ENCODE results near the gene SEMA6A. TPM values are rescaled to one million over a fixed set of nuclear protein-coding genes. Genes with fewer than 3 reads are reported as not detected.

Gene SEMA6A
- total RNA-seq, 1 donor = under 0.01 TPM

GRCh38 chr5:116571568-116572349 is 2.9 kb downstream of the SEMA6A start:
- Histone ChIP-seq H3K4me2 (ENCODE audit: insufficient read depth, low read length) (no peak overlapping the region), H3K79me2 (ENCODE audit: insufficient read depth, low read length) (no peaks in the 10 kb centered on the region), H3K27ac (ENCODE audit: low read depth, low read length) (no peak overlapping the region), H3K4me1 (ENCODE audit: insufficient read depth, low read length) (peaks cover 11% of the 10 kb centered on the region), H2AFZ (ENCODE audit: low read length) (no peak overlapping the region), H3K27me3 (ENCODE audit: insufficient read depth, low read length) (peaks cover 53% of the 10 kb centered on the region), H3K9me3 (ENCODE audit: low read depth, low read length) (no peaks in the 10 kb centered on the region), H3K4me3 (ENCODE audit: insufficient read depth, low read length) (no peak overlapping the region), H3K36me3 (ENCODE audit: insufficient read depth, low read length) (no peaks in the 10 kb centered on the region), H4K20me1 (ENCODE audit: insufficient read depth, low read length) (no peaks in the 10 kb centered on the region)
- no peak for TF ChIP-seq CTCF (IDR thresholded peaks at IDR 0.05; ENCODE audit: extremely low read depth, low read depth, low read length)
- DNase-seq (ENCODE audit: insufficient read length, low spot score, missing footprints) = peak; percentile 13

- no peak overlapping the region for H3K4me2 ChIP-seq (ENCODE audit: insufficient read depth, low read length)
- no peak overlapping the region for H2AFZ ChIP-seq (ENCODE audit: low read length)
- no peaks in the 10 kb centered on the region for H4K20me1 ChIP-seq (ENCODE audit: insufficient read depth, low read length)
- H3K9me3 ChIP-seq (ENCODE audit: low read depth, low read length) = no peaks in the 10 kb centered on the region
- H3K4me1 ChIP-seq (ENCODE audit: insufficient read depth, low read length) = peaks cover under 1% of the 10 kb centered on the region
- no peaks in the 10 kb centered on the region for H3K36me3 ChIP-seq (ENCODE audit: insufficient read depth, low read length)
- no peak overlapping the region for H3K4me3 ChIP-seq (ENCODE audit: insufficient read depth, low read length)
- H3K27ac ChIP-seq (ENCODE audit: low read depth, low read length) = no peak overlapping the region
- H3K27me3 ChIP-seq (ENCODE audit: insufficient read depth, low read length) = peaks cover 37% of the 10 kb centered on the region
- no peaks in the 10 kb centered on the region for H3K79me2 ChIP-seq (ENCODE audit: insufficient read depth, low read length)
- DNase-seq (ENCODE audit: insufficient read length, low spot score, missing footprints) = peak; percentile 6
- no peak for TF ChIP-seq CTCF (IDR thresholded peaks at IDR 0.05; ENCODE audit: extremely low read depth, low read depth, low read length)
Observed at GRCh38 chr5:116569999-116570398, 4.6 kb downstream of the SEMA6A start.

GRCh38 chr5:116567106-116567505 is 7.5 kb downstream of the SEMA6A start:
- H3K4me1 ChIP-seq (ENCODE audit: insufficient read depth, low read length) = no peaks in the 10 kb centered on the region
- no peak for DNase-seq (ENCODE audit: insufficient read length, low spot score, missing footprints)
- H3K36me3 ChIP-seq (ENCODE audit: insufficient read depth, low read length) = no peaks in the 10 kb centered on the region
- H3K4me3 ChIP-seq (ENCODE audit: insufficient read depth, low read length) = no peak overlapping the region
- H4K20me1 ChIP-seq (ENCODE audit: insufficient read depth, low read length) = no peaks in the 10 kb centered on the region
- no peak overlapping the region for H2AFZ ChIP-seq (ENCODE audit: low read length)
- H3K27me3 ChIP-seq (ENCODE audit: insufficient read depth, low read length) = peaks cover 14% of the 10 kb centered on the region
- no peaks in the 10 kb centered on the region for H3K9me3 ChIP-seq (ENCODE audit: low read depth, low read length)
- H3K27ac ChIP-seq (ENCODE audit: low read depth, low read length) = no peak overlapping the region
- H3K79me2 ChIP-seq (ENCODE audit: insufficient read depth, low read length) = no peaks in the 10 kb centered on the region
- TF ChIP-seq CTCF (IDR thresholded peaks at IDR 0.05; ENCODE audit: extremely low read depth, low read depth, low read length) = no peak
- H3K4me2 ChIP-seq (ENCODE audit: insufficient read depth, low read length) = no peak overlapping the region

GRCh38 chr5:116566251-116566650 is 8.4 kb downstream of the SEMA6A start:
- Histone ChIP-seq H3K79me2 (ENCODE audit: insufficient read depth, low read length) (no peaks in the 10 kb centered on the region), H2AFZ (ENCODE audit: low read length) (no peak overlapping the region), H3K4me3 (ENCODE audit: insufficient read depth, low read length) (no peak overlapping the region)

More at GRCh38 chr5:116566251-116566650, 8.4 kb downstream of the SEMA6A start:
- Histone ChIP-seq H4K20me1 (ENCODE audit: insufficient read depth, low read length) (no peaks in the 10 kb centered on the region), H3K4me1 (ENCODE audit: insufficient read depth, low read length) (no peaks in the 10 kb centered on the region), H3K9me3 (ENCODE audit: low read depth, low read length) (no peaks in the 10 kb centered on the region), H3K4me2 (ENCODE audit: insufficient read depth, low read length) (no peak overlapping the region), H3K27me3 (ENCODE audit: insufficient read depth, low read length) (peaks cover 7% of the 10 kb centered on the region), H3K27ac (ENCODE audit: low read depth, low read length) (no peak overlapping the region), H3K36me3 (ENCODE audit: insufficient read depth, low read length) (no peaks in the 10 kb centered on the region)
- no peak for TF ChIP-seq CTCF (IDR thresholded peaks at IDR 0.05; ENCODE audit: extremely low read depth, low read depth, low read length)
- no peak for DNase-seq (ENCODE audit: insufficient read length, low spot score, missing footprints)

Data from osteoblast (primary cell).